ENCODE measurements around the gene TRAF5.
A peak's percentile ranks its signal among the peaks of the same experiment; 100 is the strongest.

Gene TRAF5

GRCh38 chr1:211326528-211327345 is at the start of gene TRAF5:
Gene TRAF5, plus strand, starts transcription at chr1:211326833. Its CDS starts 26,407 bp downstream, at chr1:211353240.
- peak; percentile 45 for DNase-seq (ENCODE audit: insufficient read length, low spot score)
- FAIRE-seq: no peak
- TF ChIP-seq CTCF (IDR thresholded peaks at IDR 0.05; ENCODE audit: insufficient read depth, missing control alignments): no peak

- TF ChIP-seq CTCF (IDR thresholded peaks at IDR 0.05; ENCODE audit: insufficient read depth, missing control alignments): no peak
- DNase-seq (ENCODE audit: insufficient read length, low spot score) (no peak), FAIRE-seq (peak; percentile 70)
Observed at GRCh38 chr1:211279340-211279739, 47.3 kb upstream of the TRAF5 start.

GRCh38 chr1:211280910-211281309 is 45.7 kb upstream of the TRAF5 start:
- no peak for TF ChIP-seq CTCF (IDR thresholded peaks at IDR 0.05; ENCODE audit: insufficient read depth, missing control alignments)
- DNase-seq (ENCODE audit: insufficient read length, low spot score): no peak
- FAIRE-seq: no peak

- DNase-seq (ENCODE audit: insufficient read length, low spot score): no peak
- TF ChIP-seq CTCF (IDR thresholded peaks at IDR 0.05; ENCODE audit: insufficient read depth, missing control alignments): no peak
- FAIRE-seq: no peak
Observed at GRCh38 chr1:211281320-211282022, 45.2 kb upstream of the TRAF5 start.

GRCh38 chr1:211282023-211282373 is 44.6 kb upstream of the TRAF5 start:
- TF ChIP-seq CTCF (IDR thresholded peaks at IDR 0.05; ENCODE audit: insufficient read depth, missing control alignments): no peak
- no peak for FAIRE-seq
- no peak for DNase-seq (ENCODE audit: insufficient read length, low spot score)

- no peak for FAIRE-seq
- TF ChIP-seq CTCF (IDR thresholded peaks at IDR 0.05; ENCODE audit: insufficient read depth, missing control alignments): no peak
Observed at GRCh38 chr1:211285196-211285595, 41.4 kb upstream of the TRAF5 start.

GRCh38 chr1:211287218-211287617 is 39.4 kb upstream of the TRAF5 start:
- peak; percentile 74 for FAIRE-seq
- TF ChIP-seq CTCF (IDR thresholded peaks at IDR 0.05; ENCODE audit: insufficient read depth, missing control alignments): no peak
- DNase-seq (ENCODE audit: insufficient read length, low spot score): no peak

More at GRCh38 chr1:211285196-211285595, 41.4 kb upstream of the TRAF5 start:
- no peak for DNase-seq (ENCODE audit: insufficient read length, low spot score)

Data from D721Med (cell line).